ENCODE results near the gene TGFB3.
"Not testable (repeated sequence)": the region's sequence is repeated elsewhere in the genome, so short reads cannot be mapped to it uniquely, and the experiment has no call there.

TGFB3 gene

DNA sequence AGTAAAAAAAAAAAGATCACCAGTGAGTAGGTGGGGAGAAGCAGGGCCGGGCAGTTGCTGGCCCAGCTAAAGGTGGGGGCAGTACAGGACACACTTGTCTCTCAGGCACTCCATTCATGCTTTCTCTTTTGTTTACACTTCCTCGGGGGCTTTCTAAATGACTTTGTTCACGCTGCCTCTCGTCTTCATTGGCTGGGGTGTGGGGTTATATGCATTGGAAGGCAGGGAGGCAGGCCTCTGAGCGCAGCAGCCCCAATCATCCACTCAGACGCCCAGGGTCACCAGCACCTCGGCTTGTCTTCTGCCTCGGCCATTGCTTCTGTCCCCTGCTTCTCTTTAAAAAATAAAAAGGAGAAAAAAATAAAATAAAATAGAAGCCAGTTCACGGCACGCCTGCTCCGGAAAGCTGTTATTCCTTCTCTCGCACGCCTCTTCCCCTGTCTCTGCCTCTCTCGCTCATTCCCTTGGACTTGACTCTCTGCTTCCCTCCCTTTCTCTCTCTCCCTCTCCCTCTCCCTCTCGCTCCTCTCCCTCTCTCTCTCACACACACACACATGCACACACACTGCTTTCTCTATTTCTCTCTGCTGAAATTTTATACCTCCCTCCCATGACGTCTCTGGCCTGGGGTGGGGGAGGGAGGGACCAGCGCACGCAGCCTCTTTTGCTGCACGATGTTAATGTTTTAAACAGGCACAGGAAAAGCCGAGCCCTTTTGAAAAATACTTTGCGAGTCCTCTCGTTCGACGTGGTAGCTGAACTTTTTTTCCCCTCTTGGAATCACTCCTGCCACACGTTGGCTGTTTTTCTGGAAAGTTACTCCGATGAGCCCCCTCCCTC lies at the start of gene TGFB3:
TGFB3 (minus strand) TSS at position 570 of the 840 bp plus-strand sequence. CDS start 1,102 bp downstream, outside the sequence.
- FAIRE-seq (peak; percentile 93), DNase-seq (ENCODE audit: insufficient read length, low spot score) (peak; percentile 88)

GRCh38 chr14:76024211-76024907 lies 42.6 kb upstream of the TGFB3 start:
- DNase-seq (ENCODE audit: insufficient read length, low spot score) = no peak
- FAIRE-seq = peak; percentile 69

GRCh38 chr14:76023757-76024156 lies 42.0 kb upstream of the TGFB3 start:
- FAIRE-seq (peak; percentile 88), DNase-seq (ENCODE audit: insufficient read length, low spot score) (no peak)

GRCh38 chr14:76022991-76023390 lies 41.2 kb upstream of the TGFB3 start:
- no peak for FAIRE-seq

GRCh38 chr14:76019676-76020075 lies 37.9 kb upstream of the TGFB3 start:
- DNase-seq (ENCODE audit: insufficient read length, low spot score) (no peak), FAIRE-seq (no peak)

More at GRCh38 chr14:76022991-76023390, 41.2 kb upstream of the TGFB3 start:
- no peak for DNase-seq (ENCODE audit: insufficient read length, low spot score)

DNA sequence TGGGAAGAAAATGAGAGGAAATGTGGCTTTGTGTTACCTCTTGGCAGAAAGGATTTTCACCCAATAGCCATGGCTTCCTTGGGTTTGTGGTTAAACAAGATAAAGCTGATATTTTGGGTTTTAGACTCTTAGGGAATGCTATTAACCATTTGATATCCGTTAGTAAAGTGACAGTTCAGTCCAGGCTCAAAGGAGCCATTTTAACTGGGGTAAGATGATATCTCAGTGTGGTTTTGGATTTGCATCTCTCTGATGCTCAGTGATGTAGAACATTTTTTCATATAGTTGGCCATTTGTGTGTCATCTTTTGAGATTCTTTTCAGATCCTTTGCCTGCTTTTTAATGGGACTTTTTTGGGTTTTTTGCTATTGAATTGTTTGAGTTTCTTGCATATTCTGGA lies 33.9 kb upstream of the TGFB3 start:
- DNase-seq (ENCODE audit: insufficient read length, low spot score) = no peak
- peak; percentile 81 for FAIRE-seq

GRCh38 chr14:76015191-76015590 lies 33.4 kb upstream of the TGFB3 start:
- DNase-seq (ENCODE audit: insufficient read length, low spot score) (no peak), FAIRE-seq (no peak)

DNA sequence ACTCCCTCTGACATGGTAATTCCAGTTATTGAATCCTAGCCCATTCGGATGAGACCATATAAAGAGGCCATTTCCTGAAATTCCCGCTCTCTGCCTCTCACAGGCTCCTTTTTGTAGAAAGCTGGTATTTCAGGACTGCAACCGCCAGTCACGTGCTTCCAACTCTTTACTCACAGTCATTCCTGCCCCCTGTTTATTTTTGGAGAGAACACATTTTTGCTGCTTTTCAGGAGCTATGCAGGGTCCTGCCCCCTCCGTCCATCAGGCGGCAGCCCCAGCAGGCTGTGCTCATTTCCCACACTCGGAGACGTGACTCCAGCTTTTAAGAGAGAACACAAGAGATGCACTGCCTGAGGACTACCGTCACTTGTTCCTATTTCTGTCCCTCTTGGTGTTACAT lies 30.6 kb upstream of the TGFB3 start:
- DNase-seq (ENCODE audit: insufficient read length, low spot score) (no peak), FAIRE-seq (peak; percentile 79)

GRCh38 chr14:76011930-76012329 lies 30.1 kb upstream of the TGFB3 start:
- no peak for DNase-seq (ENCODE audit: insufficient read length, low spot score)
- no peak for FAIRE-seq

DNA sequence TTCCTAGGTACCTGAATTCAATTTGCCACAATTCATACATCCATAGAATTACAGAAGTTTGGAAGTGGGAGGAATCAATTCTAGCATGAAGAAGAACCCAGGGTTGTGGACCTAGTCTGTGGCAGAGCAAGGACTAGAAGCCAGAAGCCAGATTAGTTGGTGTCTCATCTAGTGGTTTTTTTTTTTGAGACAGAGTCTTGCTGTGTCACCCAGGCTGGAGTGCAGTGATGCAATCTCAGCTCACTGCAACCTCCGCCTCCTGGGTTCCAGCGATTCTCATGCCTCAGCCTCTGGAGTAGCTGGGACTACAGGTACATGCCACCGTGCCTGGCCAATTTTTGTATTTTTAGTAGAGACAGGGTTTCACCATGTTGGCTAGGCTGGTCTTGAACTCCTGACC lies 27.8 kb upstream of the TGFB3 start:
- FAIRE-seq; DNase-seq (ENCODE audit: insufficient read length, low spot score): not testable (repeated sequence)

DNA sequence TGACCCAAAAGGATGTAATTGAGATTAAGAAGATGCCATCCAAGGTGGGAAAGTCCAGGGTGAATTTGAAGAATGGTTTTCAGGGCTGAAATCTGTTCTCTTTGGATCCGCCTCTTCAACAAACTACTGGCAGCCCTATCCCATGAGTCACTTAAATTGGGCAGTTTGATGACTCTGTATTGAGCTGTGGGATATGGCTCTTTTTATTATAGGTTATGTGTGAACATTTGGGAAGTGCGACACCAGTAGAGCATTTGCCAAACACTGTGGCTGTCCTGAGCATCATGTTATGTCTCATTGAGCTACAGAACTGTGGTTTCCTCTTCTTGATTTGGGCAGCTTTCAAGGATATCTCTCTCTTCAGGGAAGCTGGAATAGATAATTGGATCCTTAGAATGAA lies 26.1 kb upstream of the TGFB3 start:
- no peak for DNase-seq (ENCODE audit: insufficient read length, low spot score)
- FAIRE-seq = peak; percentile 71

GRCh38 chr14:76007379-76007778 lies 25.6 kb upstream of the TGFB3 start:
- no peak for DNase-seq (ENCODE audit: insufficient read length, low spot score)
- FAIRE-seq = peak; percentile 79

DNA sequence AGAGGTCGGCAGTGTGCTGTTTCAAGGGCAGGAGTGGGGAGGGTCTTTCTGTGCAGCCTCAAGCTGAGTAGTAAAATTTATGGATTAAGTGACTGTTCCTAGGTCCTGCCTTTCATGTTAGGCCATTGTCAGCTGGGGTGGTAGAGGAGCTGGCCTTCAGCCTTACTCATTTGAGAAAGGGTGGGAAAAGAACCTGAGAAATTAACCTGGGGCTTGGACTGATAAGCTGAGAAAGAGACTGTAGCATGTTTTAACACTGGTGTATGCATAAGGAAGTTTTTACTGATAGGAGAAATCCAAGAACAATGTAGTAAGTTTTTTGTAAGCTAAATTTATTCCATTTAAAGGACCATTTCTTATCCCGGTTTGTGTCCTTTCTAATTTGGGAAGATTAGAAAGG lies 24.5 kb upstream of the TGFB3 start:
- FAIRE-seq (no peak), DNase-seq (ENCODE audit: insufficient read length, low spot score) (no peak)

DNA sequence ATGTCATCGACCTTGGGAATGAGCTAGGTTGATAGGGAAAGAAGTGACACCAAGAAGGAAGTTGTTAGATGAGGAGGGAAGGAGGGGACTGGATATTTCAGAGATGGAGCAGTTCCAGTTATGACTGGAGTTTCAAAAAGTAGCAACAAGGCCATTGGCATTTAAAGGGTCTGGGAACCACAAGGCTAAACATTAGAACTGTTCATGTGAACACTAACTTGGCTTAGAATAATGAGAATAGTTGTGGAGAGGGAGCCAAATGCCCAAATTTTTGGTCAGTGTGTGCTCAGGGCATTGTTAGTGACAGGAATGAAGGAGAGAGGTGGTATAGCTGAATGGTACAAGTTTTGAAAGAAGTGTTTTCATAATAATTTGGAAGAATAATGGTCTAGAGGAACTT lies 20.6 kb upstream of the TGFB3 start:
- peak; percentile 93 for FAIRE-seq
- no peak for DNase-seq (ENCODE audit: insufficient read length, low spot score)

DNA sequence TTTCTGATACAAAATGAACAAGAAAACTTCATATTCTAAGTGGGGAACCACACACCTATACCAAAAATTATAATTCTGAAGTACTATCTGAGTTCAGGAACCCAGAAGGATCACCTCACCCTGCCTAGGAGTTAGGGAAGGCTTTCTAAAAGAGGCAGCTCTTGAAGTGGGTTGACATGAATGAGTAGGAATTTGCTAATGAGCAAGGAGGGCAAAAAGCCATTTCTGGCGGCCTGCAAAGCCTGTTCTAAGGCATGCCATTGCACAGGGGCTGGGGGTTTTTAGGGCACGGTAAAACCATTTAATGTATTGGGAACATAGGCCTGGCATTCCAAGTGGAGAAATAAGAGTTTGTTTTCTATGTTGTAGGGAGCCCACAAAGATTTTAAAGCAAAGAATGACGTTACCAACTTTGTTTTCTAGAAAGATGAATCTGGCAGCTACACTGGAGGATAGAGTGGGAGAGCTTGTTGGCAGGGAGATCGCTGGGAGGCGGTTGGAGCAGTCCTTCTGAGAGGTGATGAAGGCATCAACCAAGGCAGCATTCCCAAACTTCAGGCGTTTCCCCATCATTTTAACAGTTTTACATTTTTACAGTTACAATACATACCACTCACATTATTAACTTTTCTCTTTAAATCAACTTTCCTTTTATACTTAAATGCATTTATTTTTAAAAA lies 17.9 kb upstream of the TGFB3 start:
- FAIRE-seq = no peak

DNA sequence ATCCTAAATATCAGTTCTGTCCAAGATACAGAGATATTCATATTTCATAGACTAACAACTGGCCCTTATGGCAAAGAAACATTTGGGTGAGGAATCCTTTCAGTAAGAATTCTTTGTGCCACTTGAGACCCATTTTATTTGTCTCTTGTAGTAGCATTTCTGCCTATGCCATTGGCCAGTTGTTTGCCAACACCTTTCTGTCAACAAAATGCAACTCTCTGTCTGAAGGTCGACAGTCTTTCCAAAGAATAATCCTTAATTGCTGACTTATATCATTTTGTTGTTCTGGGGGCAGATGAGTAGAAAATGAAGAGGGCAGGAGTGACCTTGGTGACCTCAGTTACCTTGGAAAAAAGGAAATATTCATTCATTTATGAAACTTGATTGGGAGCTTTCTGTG lies 14.7 kb upstream of the TGFB3 start:
- DNase-seq (ENCODE audit: insufficient read length, low spot score) (no peak), FAIRE-seq (peak; percentile 91)

More for the DNA sequence above, 17.9 kb upstream of the TGFB3 start:
- DNase-seq (ENCODE audit: insufficient read length, low spot score) = no peak

- FAIRE-seq (peak; percentile 92), DNase-seq (ENCODE audit: insufficient read length, low spot score) (no peak)
Measured at GRCh38 chr14:75995372-75996041, 13.7 kb upstream of the TGFB3 start.

DNA sequence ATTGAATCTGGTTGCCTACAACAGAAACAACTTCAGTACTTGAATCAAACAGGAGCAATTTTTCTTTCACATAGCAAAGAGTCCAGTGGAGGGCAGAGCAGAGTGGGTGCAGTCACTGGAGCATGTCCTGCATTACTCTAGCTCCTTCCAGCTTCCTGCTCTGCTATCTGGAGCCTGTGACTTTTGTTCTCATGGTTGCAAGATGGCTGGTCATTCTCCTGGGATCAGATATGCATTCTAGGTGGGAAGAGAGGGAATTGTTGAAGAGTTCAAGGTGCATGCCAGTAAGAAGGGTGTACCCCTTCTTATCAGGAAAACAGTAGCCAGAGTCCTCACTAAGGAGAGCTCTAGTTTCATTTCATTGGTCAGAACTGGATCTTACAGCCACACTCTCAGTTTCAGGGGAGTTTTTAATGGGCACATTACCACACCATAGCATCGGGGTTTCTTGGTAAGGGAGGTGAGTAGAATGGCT lies 11.8 kb upstream of the TGFB3 start:
- FAIRE-seq = peak; percentile 87
- DNase-seq (ENCODE audit: insufficient read length, low spot score) = no peak

GRCh38 chr14:75991753-75992152 lies 10.0 kb upstream of the TGFB3 start:
- no peak for DNase-seq (ENCODE audit: insufficient read length, low spot score)
- peak; percentile 82 for FAIRE-seq

DNA sequence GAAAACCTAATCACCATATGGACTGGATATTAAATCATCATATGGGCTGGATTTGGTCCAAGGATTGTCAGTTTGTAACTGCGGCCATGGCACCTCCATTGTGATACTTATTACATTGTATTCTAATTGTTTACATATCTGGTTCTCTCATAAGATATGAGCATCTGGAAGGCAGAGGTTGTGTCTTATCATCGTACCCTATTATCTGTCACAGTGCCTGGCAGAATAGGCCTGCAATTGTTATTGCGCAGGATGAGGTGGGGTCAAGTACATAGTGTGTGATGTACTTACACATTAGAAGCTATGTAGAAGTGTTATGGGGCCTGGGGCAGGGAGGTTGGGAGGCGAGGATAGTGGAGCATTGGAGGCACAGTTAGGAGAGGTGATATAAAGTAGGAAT lies 8.5 kb upstream of the TGFB3 start:
- DNase-seq (ENCODE audit: insufficient read length, low spot score) (no peak), FAIRE-seq (peak; percentile 81)

DNA sequence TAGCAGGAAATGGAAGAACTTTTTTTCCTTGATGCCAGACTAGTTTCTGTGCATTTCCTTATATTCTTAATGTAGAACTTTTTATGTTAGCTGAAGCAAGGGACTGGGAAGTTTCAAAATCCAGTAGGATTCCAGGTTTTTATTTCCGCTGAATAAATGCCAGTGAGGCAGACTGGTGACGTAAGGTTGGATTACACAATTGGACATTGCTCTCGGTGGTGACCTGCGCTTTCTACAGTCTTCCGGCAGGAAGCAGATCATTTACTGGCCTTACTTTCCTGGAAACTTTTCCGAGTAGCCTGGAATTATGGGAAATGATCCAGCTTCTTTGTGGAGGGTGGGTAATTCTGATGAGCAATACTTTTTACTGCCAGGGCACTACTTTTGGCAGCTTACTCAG lies 7.3 kb upstream of the TGFB3 start:
- DNase-seq (ENCODE audit: insufficient read length, low spot score) = no peak
- FAIRE-seq = no peak
